OCI-LY7 (cell line): Measurements from ENCODE around the gene MTUS2.

Source experiments
- CTCF ChIP-seq: fragments of 200-600 bp; sonication (generic); conservative IDR thresholded peaks from 2 replicates; pipeline ENCODE4 v1.5.1; 2014; ENCODE audit warnings: mild to moderate bottlenecking, antibody characterized with exemption, low read length, moderate library complexity, mixed read lengths
- EZH2phosphoT487 ChIP-seq: fragments of 200-600 bp; sonication (generic); IDR thresholded peaks from 2 replicates; pipeline ENCODE4 v1.6.1; 2018; ENCODE audit warnings: low read depth, borderline replicate concordance, mild to moderate bottlenecking, mixed run types, antibody characterized with exemption, low read length, moderate library complexity, mixed read lengths

- TF ChIP-seq CTCF = no peak
- TF ChIP-seq EZH2phosphoT487 = no peak
These were observed 645.7 kb downstream of the MTUS2 start for GRCh38 chr13:29465741-29466293.
